ENCODE measurements around the gene CDX1. TPM values are rescaled to one million over a fixed set of nuclear protein-coding genes. Genes with fewer than 3 reads are reported as not detected.
"Not testable (repeated sequence)": the region's sequence is repeated elsewhere in the genome, so short reads cannot be mapped to it uniquely, and the experiment has no call there.

Gene CDX1
- total RNA-seq, 1 experiment from 2014 or later: 1.8 TPM

- H3K36me3 ChIP-seq: no peaks in the 10 kb centered on the region
- no peaks in the 10 kb centered on the region for H3K27me3 ChIP-seq (replicated peaks)
- no peak for DNase-seq (ENCODE audit: low read depth in 1 of 2, low spot score in 2 of 2)
- H3K4me1 ChIP-seq (replicated peaks): no peaks in the 10 kb centered on the region
- H3K27ac ChIP-seq: no peak overlapping the region
- no peaks in the 10 kb centered on the region for H3K9me3 ChIP-seq (replicated peaks)
- no peak overlapping the region for H3K4me3 ChIP-seq
Observed at GRCh38 chr5:150227036-150227435, 60.5 kb downstream of the CDX1 start.

GRCh38 chr5:150227606-150228273 lies 61.2 kb downstream of the CDX1 start:
- Histone ChIP-seq H3K9me3 (replicated peaks) (no peaks in the 10 kb centered on the region), H3K36me3 (no peaks in the 10 kb centered on the region), H3K27ac (no peak overlapping the region), H3K4me1 (replicated peaks) (no peaks in the 10 kb centered on the region), H3K27me3 (replicated peaks) (no peaks in the 10 kb centered on the region), H3K4me3 (no peak overlapping the region)
- no peak for DNase-seq (ENCODE audit: low read depth in 1 of 2, low spot score in 2 of 2)

GRCh38 chr5:150229571-150229970 lies 63.0 kb downstream of the CDX1 start:
- DNase-seq (ENCODE audit: low read depth in 1 of 2, low spot score in 2 of 2): no peak
- Histone ChIP-seq H3K27ac (no peak overlapping the region), H3K4me3 (no peak overlapping the region), H3K36me3 (no peaks in the 10 kb centered on the region), H3K27me3 (replicated peaks) (no peaks in the 10 kb centered on the region), H3K4me1 (replicated peaks) (no peaks in the 10 kb centered on the region), H3K9me3 (replicated peaks) (no peaks in the 10 kb centered on the region)

- Histone ChIP-seq H3K9me3 (replicated peaks) (no peaks in the 10 kb centered on the region), H3K27me3 (replicated peaks) (no peaks in the 10 kb centered on the region), H3K27ac (no peak overlapping the region), H3K36me3 (no peaks in the 10 kb centered on the region), H3K4me3 (no peak overlapping the region), H3K4me1 (replicated peaks) (no peaks in the 10 kb centered on the region)
- DNase-seq (ENCODE audit: low read depth in 1 of 2, low spot score in 2 of 2): no peak
Observed at GRCh38 chr5:150230842-150231241, 64.3 kb downstream of the CDX1 start.

GRCh38 chr5:150233706-150234105 lies 67.1 kb downstream of the CDX1 start:
- H3K4me1 ChIP-seq (replicated peaks); H3K27ac ChIP-seq; H3K4me3 ChIP-seq: not testable (repeated sequence)

More at GRCh38 chr5:150233706-150234105, 67.1 kb downstream of the CDX1 start:
- not testable (repeated sequence) for H3K27me3 ChIP-seq (replicated peaks); H3K9me3 ChIP-seq (replicated peaks); DNase-seq (ENCODE audit: low read depth in 1 of 2, low spot score in 2 of 2); H3K36me3 ChIP-seq

Other genes with a start within 250 kb of the CDX1 start
- 0.05 TPM in 1 of 2 replicates, not detected in the other for gene PDE6A, start 222.0 kb upstream of the CDX1 start, total RNA-seq (2014; rRNA removed; shearing (Covaris generic))
- gene SLC26A2, start 206.0 kb upstream of the CDX1 start, total RNA-seq (2014; rRNA removed; shearing (Covaris generic)): 24.5 and 39.0 TPM in 2 replicates
- 5.3 and 10.0 TPM in 2 replicates for gene TIGD6, start 166.1 kb upstream of the CDX1 start, total RNA-seq (2014; rRNA removed; shearing (Covaris generic))
- gene HMGXB3, start 166.0 kb upstream of the CDX1 start, total RNA-seq (2014; rRNA removed; shearing (Covaris generic)): 46.6 and 65.8 TPM in 2 replicates
- gene CSF1R, start 80.2 kb upstream of the CDX1 start, total RNA-seq (2014; rRNA removed; shearing (Covaris generic)): 1.2 TPM in 1 of 2 replicates, not detected in the other
- 98.6 and 113 TPM in 2 replicates for gene PDGFRB, start 10.9 kb upstream of the CDX1 start, total RNA-seq (2014; rRNA removed; shearing (Covaris generic))
- not detected in 2 replicates for gene SLC6A7, start 23.3 kb downstream of the CDX1 start, total RNA-seq (2014; rRNA removed; shearing (Covaris generic))
- not detected in 2 replicates for gene CAMK2A, start 123.0 kb downstream of the CDX1 start, total RNA-seq (2014; rRNA removed; shearing (Covaris generic))
- gene ARSI, start 136.1 kb downstream of the CDX1 start, total RNA-seq (2014; rRNA removed; shearing (Covaris generic)): 0.21 TPM in 1 of 2 replicates, not detected in the other
- gene TCOF1, start 190.9 kb downstream of the CDX1 start, total RNA-seq (2014; rRNA removed; shearing (Covaris generic)): 58.8 and 67.2 TPM in 2 replicates
- gene CD74, start 246.1 kb downstream of the CDX1 start, total RNA-seq (2014; rRNA removed; shearing (Covaris generic)): not detected in 2 replicates